Chondrocyte (in vitro differentiated cells): Measurements from ENCODE around the gene MLX. TPM values are rescaled to one million over a fixed set of nuclear protein-coding genes. Genes with fewer than 3 reads are reported as not detected.
"Not testable (repeated sequence)": the region's sequence is repeated elsewhere in the genome, so short reads cannot be mapped to it uniquely, and the experiment has no call there.

Source experiments
- DNase-seq: peaks from one replicate; pipeline ENCODE4 v3.0.0; 2021; ENCODE audit warnings: mixed read lengths, low spot score
- H3K27ac Mint-ChIP-seq: one replicate; pipeline ENCODE4 v1.8.0; 2021; ENCODE audit warnings: mild to moderate bottlenecking, moderate library complexity, mixed read lengths; ENCODE audit not compliant: unreplicated experiment
- H3K27me3 Mint-ChIP-seq: 2 replicates; pipeline ENCODE4 v1.8.0; 2021; ENCODE audit warnings: low read depth, mixed read lengths
- H3K36me3 Mint-ChIP-seq: 2 replicates; pipeline ENCODE4 v1.8.0; 2021; ENCODE audit warnings: low read depth, mixed read lengths
- H3K4me1 Mint-ChIP-seq: 2 replicates; pipeline ENCODE4 v1.8.0; 2021; ENCODE audit warnings: low read depth, mild to moderate bottlenecking, mixed read lengths
- H3K4me3 Mint-ChIP-seq: one replicate; pipeline ENCODE4 v1.8.0; 2021; ENCODE audit warnings: mild to moderate bottlenecking, moderate library complexity, mixed read lengths; ENCODE audit not compliant: unreplicated experiment
- H3K9me3 Mint-ChIP-seq: 2 replicates; pipeline ENCODE4 v1.8.0; 2021; ENCODE audit warnings: low read depth, mixed read lengths
- total RNA-seq: library from RNA; stranded (reverse); gene quantifications from 3 replicates; pipeline ENCODE4 v1.2.1, GENCODE V29; 2021
- TF ChIP-seq, protein P1 (sequence below): fragments of 200-600 bp; sonication (generic); IDR thresholded peaks from 2 replicates; pipeline ENCODE4 v1.5.0; 2021; ENCODE audit warnings: antibody characterized with exemption, mild to moderate bottlenecking, moderate library complexity

Gene MLX
- total RNA-seq, 1 donor from 2014 or later: 30.3 TPM

DNA sequence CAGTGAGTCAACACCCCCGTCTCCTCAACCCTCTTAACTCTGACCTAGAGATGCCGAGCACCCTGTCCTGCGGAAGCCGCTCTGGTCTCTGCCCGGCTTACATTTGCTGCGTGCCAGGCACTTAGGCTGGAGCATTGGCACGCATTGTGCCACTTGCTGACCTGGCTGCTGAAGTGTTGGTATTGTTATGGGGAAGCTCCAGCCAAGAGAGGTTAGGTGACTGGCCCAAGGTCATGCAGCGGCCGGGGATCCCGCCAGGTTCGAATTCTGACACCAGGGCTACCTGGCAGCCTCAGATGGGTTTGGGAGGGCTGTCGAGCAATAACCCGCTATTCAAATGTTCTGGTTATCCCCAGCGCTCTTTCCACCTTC is 19.2 kb upstream of the MLX start:
- Mint-ChIP-seq H3K9me3 (no peaks in the 10 kb centered on the region), H3K27ac (no peak overlapping the region), H3K4me3 (no peak overlapping the region), H3K36me3 (peaks cover 3% of the 10 kb centered on the region), H3K4me1 (peaks cover 5% of the 10 kb centered on the region), H3K27me3 (no peaks in the 10 kb centered on the region)
- no peak for DNase-seq
- TF ChIP-seq, protein P1, sequence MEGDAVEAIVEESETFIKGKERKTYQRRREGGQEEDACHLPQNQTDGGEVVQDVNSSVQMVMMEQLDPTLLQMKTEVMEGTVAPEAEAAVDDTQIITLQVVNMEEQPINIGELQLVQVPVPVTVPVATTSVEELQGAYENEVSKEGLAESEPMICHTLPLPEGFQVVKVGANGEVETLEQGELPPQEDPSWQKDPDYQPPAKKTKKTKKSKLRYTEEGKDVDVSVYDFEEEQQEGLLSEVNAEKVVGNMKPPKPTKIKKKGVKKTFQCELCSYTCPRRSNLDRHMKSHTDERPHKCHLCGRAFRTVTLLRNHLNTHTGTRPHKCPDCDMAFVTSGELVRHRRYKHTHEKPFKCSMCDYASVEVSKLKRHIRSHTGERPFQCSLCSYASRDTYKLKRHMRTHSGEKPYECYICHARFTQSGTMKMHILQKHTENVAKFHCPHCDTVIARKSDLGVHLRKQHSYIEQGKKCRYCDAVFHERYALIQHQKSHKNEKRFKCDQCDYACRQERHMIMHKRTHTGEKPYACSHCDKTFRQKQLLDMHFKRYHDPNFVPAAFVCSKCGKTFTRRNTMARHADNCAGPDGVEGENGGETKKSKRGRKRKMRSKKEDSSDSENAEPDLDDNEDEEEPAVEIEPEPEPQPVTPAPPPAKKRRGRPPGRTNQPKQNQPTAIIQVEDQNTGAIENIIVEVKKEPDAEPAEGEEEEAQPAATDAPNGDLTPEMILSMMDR: no peak

DNA sequence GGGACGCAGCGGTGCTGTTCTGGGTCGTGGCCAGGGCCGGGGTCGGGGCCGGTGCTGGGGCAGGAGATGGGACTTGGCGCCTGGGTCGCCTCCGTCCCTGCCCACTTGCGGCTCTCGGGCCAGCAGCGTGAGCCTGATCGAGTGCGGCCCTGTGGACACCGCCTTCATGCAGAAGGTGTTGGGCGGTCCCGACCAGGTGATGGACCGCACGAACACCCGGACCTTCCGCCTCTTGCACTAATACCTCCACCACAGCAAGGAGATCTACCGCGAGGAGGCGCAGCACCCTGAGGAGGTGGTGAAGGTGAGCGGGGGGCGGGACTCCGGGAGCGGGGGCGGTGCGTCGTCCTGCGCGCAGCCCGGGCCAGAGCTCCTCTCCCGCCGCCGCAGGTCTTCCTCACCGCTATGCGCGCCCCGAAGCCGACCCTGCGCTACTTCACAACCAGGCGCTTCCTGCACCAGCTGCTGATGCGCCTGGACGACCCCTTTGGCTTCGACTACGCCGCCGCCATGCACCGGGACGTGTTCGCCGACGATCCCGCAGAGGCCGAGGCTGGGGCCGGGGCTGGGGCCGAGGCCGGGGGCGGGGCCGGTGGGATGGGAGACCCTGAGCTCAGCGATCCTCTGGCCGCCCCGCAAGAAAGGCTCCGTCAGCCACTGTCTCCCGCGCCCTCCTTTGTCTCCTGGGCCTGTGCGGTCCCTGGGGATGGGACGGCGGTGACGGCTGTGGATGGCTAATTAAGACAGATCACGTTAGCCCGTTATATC is 18.6 kb upstream of the MLX start:
- H3K27me3 Mint-ChIP-seq: no peaks in the 10 kb centered on the region
- peaks cover 3% of the 10 kb centered on the region for H3K36me3 Mint-ChIP-seq
- TF ChIP-seq, protein P1: peak; percentile 53
- H3K4me1 Mint-ChIP-seq: peaks cover 6% of the 10 kb centered on the region
- no peak overlapping the region for H3K27ac Mint-ChIP-seq
- no peak for DNase-seq
- H3K4me3 Mint-ChIP-seq: no peak overlapping the region
- H3K9me3 Mint-ChIP-seq: no peaks in the 10 kb centered on the region

DNA sequence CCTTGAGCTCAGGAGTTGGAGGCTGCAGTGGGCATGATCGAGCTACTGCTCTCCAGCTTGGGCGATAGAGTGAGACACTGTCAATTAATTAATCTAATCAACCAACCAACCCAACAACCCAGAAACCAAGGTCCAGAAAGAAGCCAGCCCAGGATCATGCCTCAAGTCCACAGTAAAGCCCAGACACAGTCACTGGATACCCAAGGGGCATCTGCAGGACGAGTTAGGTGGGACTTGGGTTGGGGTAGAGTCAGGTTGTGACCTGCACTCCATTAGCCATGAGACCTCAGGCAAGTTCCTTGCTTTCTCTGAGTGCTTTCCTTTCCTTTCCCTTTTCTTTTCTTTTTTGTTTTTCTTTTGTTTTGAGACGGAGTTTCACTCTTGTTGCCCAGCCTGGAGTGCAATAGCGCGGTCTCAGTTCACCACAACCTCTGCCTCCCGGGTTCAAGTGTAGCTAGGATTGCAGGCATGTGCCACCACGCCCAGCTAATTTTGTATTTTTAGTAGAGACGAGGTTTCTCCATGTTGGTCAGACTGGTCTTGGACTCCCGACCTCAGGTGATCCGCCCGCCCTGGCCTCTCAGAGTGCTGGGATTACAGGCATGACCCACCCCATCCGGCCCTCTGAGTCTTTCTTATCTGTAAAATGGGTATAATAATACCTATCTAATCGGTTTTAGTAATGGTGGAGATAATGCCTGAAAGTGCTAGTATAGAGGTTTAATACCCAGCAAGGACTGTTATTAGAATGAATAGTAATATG is 17.7 kb upstream of the MLX start:
- Mint-ChIP-seq H3K4me1 (peaks cover 12% of the 10 kb centered on the region), H3K36me3 (peaks cover 2% of the 10 kb centered on the region), H3K9me3 (no peaks in the 10 kb centered on the region), H3K4me3 (no peak overlapping the region), H3K27me3 (no peaks in the 10 kb centered on the region), H3K27ac (no peak overlapping the region)
- no peak for DNase-seq
- TF ChIP-seq, protein P1: no peak

DNA sequence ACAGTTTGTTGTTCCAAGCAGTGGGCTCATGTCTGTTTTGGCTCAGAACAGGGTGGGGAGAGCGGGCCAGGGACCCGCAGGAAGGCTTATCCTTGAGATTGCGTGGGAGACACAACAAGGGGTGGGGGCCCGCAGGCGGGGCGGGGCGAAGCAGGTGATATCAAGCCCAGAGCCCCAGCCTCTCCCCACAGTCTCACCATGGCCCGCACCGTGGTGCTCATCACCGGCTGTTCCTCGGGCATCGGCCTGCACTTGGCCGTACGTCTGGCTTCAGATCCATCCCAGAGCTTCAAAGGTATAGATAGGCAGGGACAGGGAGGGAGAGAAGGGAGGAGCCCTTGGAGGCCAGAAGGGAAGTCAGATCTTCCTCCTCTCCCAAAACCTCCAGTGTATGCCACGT is 14.2 kb upstream of the MLX start, which contains the start of gene HSD17B1:
Gene HSD17B1 (plus strand): TSS at position 188 of the 400 bp plus-strand sequence. CDS start 11 bp downstream, at position 199.
- H3K36me3 Mint-ChIP-seq, DNase-seq, H3K9me3 Mint-ChIP-seq, H3K27me3 Mint-ChIP-seq: not testable (repeated sequence)
- H3K4me3 Mint-ChIP-seq: peak within 1 kb of the TSS; percentile 88
- H3K4me1 Mint-ChIP-seq: peaks cover 35% of the 10 kb centered on the region
- peak within 1 kb of the TSS; percentile 54 for H3K27ac Mint-ChIP-seq

DNA sequence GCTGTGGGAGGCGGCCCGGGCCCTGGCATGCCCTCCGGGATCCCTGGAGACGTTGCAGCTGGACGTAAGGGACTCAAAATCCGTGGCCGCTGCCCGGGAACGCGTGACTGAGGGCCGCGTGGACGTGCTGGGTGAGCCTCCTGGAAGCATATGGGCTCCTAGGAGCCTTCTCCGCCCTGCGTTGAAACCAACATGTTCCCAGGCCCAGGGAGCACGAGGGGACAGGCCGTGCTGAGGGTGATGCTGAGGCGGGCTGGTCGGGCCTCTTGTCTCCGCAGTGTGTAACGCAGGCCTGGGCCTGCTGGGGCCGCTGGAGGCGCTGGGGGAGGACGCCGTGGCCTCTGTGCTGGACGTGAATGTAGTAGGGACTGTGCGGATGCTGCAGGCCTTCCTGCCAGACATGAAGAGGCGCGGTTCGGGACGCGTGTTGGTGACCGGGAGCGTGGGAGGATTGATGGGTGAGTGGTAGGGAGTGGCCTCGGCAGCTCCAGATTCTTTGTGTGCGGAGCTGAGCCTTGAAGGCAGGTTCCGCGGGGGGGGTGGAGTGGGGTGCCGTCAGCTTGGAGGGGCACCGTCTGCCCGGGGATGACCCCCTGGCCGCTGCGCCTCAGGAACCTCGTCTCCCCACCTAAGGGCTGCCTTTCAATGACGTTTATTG is 13.6 kb upstream of the MLX start:
- no peak for DNase-seq
- Mint-ChIP-seq H3K9me3 (no peaks in the 10 kb centered on the region), H3K36me3 (no peaks in the 10 kb centered on the region), H3K27me3 (no peaks in the 10 kb centered on the region), H3K27ac (peak overlapping the region; percentile 12), H3K4me3 (peak overlapping the region; percentile 88), H3K4me1 (peaks cover 35% of the 10 kb centered on the region)
- TF ChIP-seq, protein P1: no peak
